K562 (cell line): ENCODE results near the gene ADAM15. TPM values are rescaled to one million over a fixed set of nuclear protein-coding genes. Genes with fewer than 3 reads are reported as not detected.

Experiments used
- ATF4 ChIP-seq: fragments of 450-650 bp; formaldehyde crosslinking; IDR thresholded peaks from 2 replicates; pipeline ENCODE4 v1.4.0; 2022; ENCODE audit warnings: mild to moderate bottlenecking, moderate library complexity
- CBX1 ChIP-seq: sonication (generic); IDR thresholded peaks from 2 replicates; pipeline ENCODE4 v1.6.1; 2016; ENCODE audit warnings: antibody characterized with exemption, low read depth, mild to moderate bottlenecking
- FIP1L1 ChIP-seq: fragments of 200-400 bp; formaldehyde crosslinking; IDR thresholded peaks from 2 replicates; pipeline ENCODE4 v1.6.1; 2018; ENCODE audit warnings: mild to moderate bottlenecking, low read depth, low read length; ENCODE audit not compliant: poor library complexity, severe bottlenecking
- IFI16 ChIP-seq: fragments of 250-450 bp; sonication (Bioruptor Pico); IDR thresholded peaks from 2 replicates; pipeline ENCODE4 v2.1.2; 2022; ENCODE audit warnings: mild to moderate bottlenecking, inconsistent platforms
- NFIC ChIP-seq: fragments of 450-650 bp; IDR thresholded peaks from 2 replicates; pipeline ENCODE4 v1.6.1; 2017; ENCODE audit warnings: mild to moderate bottlenecking, inconsistent platforms
- NONO ChIP-seq, 2 experiments: fragments of 200-400 bp in 1 of 2; fragments of 450-650 bp in 1 of 2; formaldehyde crosslinking in 1 of 2; IDR thresholded peaks; 2 replicates each; pipeline ENCODE4 v1.6.1; 2017; ENCODE audit warnings: low read depth in 2 of 2, mild to moderate bottlenecking in 2 of 2, moderate library complexity in 2 of 2, low read length in 1 of 2
- OTX1 ChIP-seq: fragments of 450-650 bp; formaldehyde crosslinking; IDR thresholded peaks from 2 replicates; pipeline ENCODE4 v1.4.0; 2022; ENCODE audit warnings: mild to moderate bottlenecking
- RUNX1 ChIP-seq: sonication (generic); IDR thresholded peaks from 2 replicates; pipeline ENCODE4 v1.6.1; 2016; ENCODE audit warnings: antibody characterized with exemption, low read depth
- SIX5 ChIP-seq, 2 experiments: IDR thresholded peaks; 2 replicates each; pipeline ENCODE4 v1.6.1; 2011; ENCODE audit warnings: low read length in 2 of 2, borderline replicate concordance in 1 of 2, low read depth in 1 of 2, mild to moderate bottlenecking in 1 of 2, moderate library complexity in 1 of 2; ENCODE audit not compliant: insufficient read depth in 1 of 2
- SUPT5H ChIP-seq: fragments of 450-650 bp; IDR thresholded peaks from 2 replicates; pipeline ENCODE4 v1.6.1; 2016
- THRAP3 ChIP-seq: fragments of 450-650 bp; IDR thresholded peaks from 2 replicates; pipeline ENCODE4 v1.6.1; 2016; ENCODE audit warnings: mild to moderate bottlenecking, inconsistent platforms, borderline replicate concordance
- ZBTB1 ChIP-seq: sonication (generic); formaldehyde crosslinking; IDR thresholded peaks from 2 replicates; pipeline ENCODE4 v1.8.1; 2023; ENCODE audit warnings: missing genetic modification reagents, low read depth, mild to moderate bottlenecking, borderline replicate concordance
- ZBTB33 ChIP-seq: sonication (generic); formaldehyde crosslinking; IDR thresholded peaks from 2 replicates; pipeline ENCODE4 v1.8.1; 2023; ENCODE audit warnings: mild to moderate bottlenecking, missing genetic modification reagents
- ZNF668 ChIP-seq: fragments of 250-450 bp; sonication (Bioruptor Pico); IDR thresholded peaks from 2 replicates; pipeline ENCODE4 v1.8.0; 2022; ENCODE audit warnings: mild to moderate bottlenecking, inconsistent platforms
- polyA plus RNA-seq, 8 experiments: library from polyadenylated mRNA; depleted of rRNA in 4 of 8; stranded (reverse) in 5 of 8; unstranded in 3 of 8; fragments of >200 nt; fragmentation: Nextera tagmentation in 2 of 8; fragmentation: Illumina TruSeq in 1 of 8; extraction: Ambion mirVana in 2 of 8; extraction: Trizol in 1 of 8; gene quantifications; 2 replicates each; pipeline versions ENCODE4 v1.2.1 to v1.2.3, GENCODE V29; 2011 to 2014; ENCODE audit warnings: inconsistent platforms in 1 of 8, missing spikeins in 1 of 8
- total RNA-seq, 7 experiments: library from RNA; depleted of rRNA in 6 of 7; stranded (reverse); fragments of >200 nt in 6 of 7; fragmentation: Illumina TruSeq in 2 of 7; extraction: Trizol in 2 of 7; gene quantifications; 2 replicates each; pipeline versions ENCODE4 v1.2.1 to v1.2.3, GENCODE V29; 2011 to 2021; ENCODE audit warnings: low replicate concordance in 1 of 7
- TF ChIP-seq, protein P1 (sequence below): fragments of 250-450 bp; sonication (Bioruptor Pico); IDR thresholded peaks from 2 replicates; pipeline ENCODE4 v1.4.0; 2020; ENCODE audit warnings: borderline replicate concordance
- TF ChIP-seq, protein P2 (sequence below): sonication (generic); formaldehyde crosslinking; IDR thresholded peaks from 2 replicates; pipeline ENCODE4 v1.8.0; 2022; ENCODE audit warnings: mild to moderate bottlenecking, missing genetic modification reagents
- TF ChIP-seq, protein P3 (sequence below): fragments of 450-650 bp; IDR thresholded peaks from 2 replicates; pipeline ENCODE4 v1.7.1; 2018; ENCODE audit warnings: mild to moderate bottlenecking, low read depth; ENCODE audit not compliant: partially characterized antibody

ADAM15 gene
- total and polyA plus RNA-seq, 9 of the 15 experiments (the other 6 are each of a cell fraction or from before 2014, with no cell fraction given) = 0.69 to 72.3 (median 32.8) TPM

GRCh38 chr1:155044812-155045657, 6.1 kb upstream of the ADAM15 start (continued):
- TF ChIP-seq, protein P1, sequence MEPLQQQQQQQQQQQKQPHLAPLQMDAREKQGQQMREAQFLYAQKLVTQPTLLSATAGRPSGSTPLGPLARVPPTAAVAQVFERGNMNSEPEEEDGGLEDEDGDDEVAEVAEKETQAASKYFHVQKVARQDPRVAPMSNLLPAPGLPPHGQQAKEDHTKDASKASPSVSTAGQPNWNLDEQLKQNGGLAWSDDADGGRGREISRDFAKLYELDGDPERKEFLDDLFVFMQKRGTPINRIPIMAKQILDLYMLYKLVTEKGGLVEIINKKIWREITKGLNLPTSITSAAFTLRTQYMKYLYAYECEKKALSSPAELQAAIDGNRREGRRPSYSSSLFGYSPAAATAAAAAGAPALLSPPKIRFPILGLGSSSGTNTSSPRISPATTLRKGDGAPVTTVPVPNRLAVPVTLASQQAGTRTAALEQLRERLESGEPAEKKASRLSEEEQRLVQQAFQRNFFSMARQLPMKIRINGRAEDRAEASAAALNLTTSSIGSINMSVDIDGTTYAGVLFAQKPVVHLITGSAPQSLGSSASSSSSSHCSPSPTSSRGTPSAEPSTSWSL (CRISPR knock-in tag) = no peak
- TF ChIP-seq, protein P2, sequence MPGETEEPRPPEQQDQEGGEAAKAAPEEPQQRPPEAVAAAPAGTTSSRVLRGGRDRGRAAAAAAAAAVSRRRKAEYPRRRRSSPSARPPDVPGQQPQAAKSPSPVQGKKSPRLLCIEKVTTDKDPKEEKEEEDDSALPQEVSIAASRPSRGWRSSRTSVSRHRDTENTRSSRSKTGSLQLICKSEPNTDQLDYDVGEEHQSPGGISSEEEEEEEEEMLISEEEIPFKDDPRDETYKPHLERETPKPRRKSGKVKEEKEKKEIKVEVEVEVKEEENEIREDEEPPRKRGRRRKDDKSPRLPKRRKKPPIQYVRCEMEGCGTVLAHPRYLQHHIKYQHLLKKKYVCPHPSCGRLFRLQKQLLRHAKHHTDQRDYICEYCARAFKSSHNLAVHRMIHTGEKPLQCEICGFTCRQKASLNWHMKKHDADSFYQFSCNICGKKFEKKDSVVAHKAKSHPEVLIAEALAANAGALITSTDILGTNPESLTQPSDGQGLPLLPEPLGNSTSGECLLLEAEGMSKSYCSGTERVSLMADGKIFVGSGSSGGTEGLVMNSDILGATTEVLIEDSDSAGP = peak; percentile 82
- no peak for TF ChIP-seq ZNF668 (CRISPR knock-in tag)
- TF ChIP-seq, protein P3, sequence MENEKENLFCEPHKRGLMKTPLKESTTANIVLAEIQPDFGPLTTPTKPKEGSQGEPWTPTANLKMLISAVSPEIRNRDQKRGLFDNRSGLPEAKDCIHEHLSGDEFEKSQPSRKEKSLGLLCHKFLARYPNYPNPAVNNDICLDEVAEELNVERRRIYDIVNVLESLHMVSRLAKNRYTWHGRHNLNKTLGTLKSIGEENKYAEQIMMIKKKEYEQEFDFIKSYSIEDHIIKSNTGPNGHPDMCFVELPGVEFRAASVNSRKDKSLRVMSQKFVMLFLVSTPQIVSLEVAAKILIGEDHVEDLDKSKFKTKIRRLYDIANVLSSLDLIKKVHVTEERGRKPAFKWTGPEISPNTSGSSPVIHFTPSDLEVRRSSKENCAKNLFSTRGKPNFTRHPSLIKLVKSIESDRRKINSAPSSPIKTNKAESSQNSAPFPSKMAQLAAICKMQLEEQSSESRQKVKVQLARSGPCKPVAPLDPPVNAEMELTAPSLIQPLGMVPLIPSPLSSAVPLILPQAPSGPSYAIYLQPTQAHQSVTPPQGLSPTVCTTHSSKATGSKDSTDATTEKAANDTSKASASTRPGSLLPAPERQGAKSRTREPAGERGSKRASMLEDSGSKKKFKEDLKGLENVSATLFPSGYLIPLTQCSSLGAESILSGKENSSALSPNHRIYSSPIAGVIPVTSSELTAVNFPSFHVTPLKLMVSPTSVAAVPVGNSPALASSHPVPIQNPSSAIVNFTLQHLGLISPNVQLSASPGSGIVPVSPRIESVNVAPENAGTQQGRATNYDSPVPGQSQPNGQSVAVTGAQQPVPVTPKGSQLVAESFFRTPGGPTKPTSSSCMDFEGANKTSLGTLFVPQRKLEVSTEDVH = no peak
- TF ChIP-seq RUNX1 = no peak
- no peak for TF ChIP-seq THRAP3
- TF ChIP-seq ZBTB1 (CRISPR knock-in tag) = no peak
- no peak for TF ChIP-seq NONO (IDR thresholded peaks at IDR 0.05; ENCODE audit: low read depth in 2 of 2, low read length in 1 of 2)
- no peak for TF ChIP-seq FIP1L1
- TF ChIP-seq ATF4 (CRISPR knock-in tag) = no peak
- TF ChIP-seq OTX1 = no peak
- peak; percentile 82 for TF ChIP-seq ZBTB33 (CRISPR knock-in tag)
- TF ChIP-seq IFI16 (CRISPR knock-in tag) = no peak
- no peak for TF ChIP-seq SIX5 (IDR thresholded peaks at IDR 0.05; ENCODE audit: borderline replicate concordance in 1 of 2, insufficient read depth in 1 of 2, low read depth in 1 of 2, low read length in 2 of 2)
- TF ChIP-seq SUPT5H = no peak
- no peak for TF ChIP-seq CBX1
- no peak for TF ChIP-seq NFIC
